Activated naive CD8-positive, alpha-beta T cell treated with anti-CD3 and anti-CD28 coated beads, Interleukin-2, amount 50 U/mL, for 24 hours (primary cell): Measurements from ENCODE around the gene C19orf81.

Experiments used
- ATAC-seq: fragments of 150-1000 bp; cut with Tn5 transposase; one replicate; pipeline ENCODE4 v1.10.0; 2021
- DNase-seq: peaks from one replicate; pipeline ENCODE4 v3.0.0; 2021
- H3K27ac Mint-ChIP-seq: one replicate; pipeline ENCODE4 v1.8.0; 2021; ENCODE audit warnings: mild to moderate bottlenecking, mixed read lengths
- H3K27me3 Mint-ChIP-seq: one replicate; pipeline ENCODE4 v1.8.0; 2021; ENCODE audit warnings: mixed read lengths
- H3K36me3 Mint-ChIP-seq: one replicate; pipeline ENCODE4 v1.8.0; 2021; ENCODE audit warnings: low read depth, mixed read lengths
- H3K4me1 Mint-ChIP-seq: one replicate; pipeline ENCODE4 v1.8.0; 2021; ENCODE audit warnings: mixed read lengths
- H3K4me3 Mint-ChIP-seq: one replicate; pipeline ENCODE4 v1.8.0; 2021; ENCODE audit warnings: mild to moderate bottlenecking, moderate library complexity, mixed read lengths
- H3K9me3 Mint-ChIP-seq: one replicate; pipeline ENCODE4 v1.8.0; 2021; ENCODE audit warnings: mixed read lengths

C19orf81 gene

DNA sequence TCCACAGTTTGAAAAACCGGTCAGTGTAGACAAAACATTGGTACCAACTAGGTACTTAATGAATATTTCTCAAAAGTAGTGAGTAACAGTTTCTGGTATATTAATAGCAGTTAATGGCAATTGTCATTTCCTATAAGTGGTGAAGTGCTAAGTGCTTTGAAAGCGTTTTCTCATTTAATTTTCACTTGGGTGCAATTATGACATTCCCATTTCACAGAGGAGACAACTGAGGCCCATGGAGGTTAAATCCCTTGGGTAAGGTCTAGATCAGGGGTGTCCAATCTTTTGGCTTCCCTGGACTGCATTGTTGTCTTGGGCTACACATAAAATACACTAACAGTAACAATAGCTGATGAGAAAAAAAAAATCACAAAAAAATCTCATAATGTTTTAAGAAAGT lies 8.9 kb upstream of the C19orf81 start:
- Mint-ChIP-seq H3K36me3 (no peaks in the 10 kb centered on the region), H3K27me3 (peaks cover 50% of the 10 kb centered on the region), H3K9me3 (peaks cover 11% of the 10 kb centered on the region), H3K4me3 (peak overlapping the region; percentile 23), H3K4me1 (peaks cover 2% of the 10 kb centered on the region), H3K27ac (no peak overlapping the region)
- DNase-seq (no peak), ATAC-seq (no peak)

GRCh38 chr19:50644315-50644915 lies 4.8 kb upstream of the C19orf81 start:
- DNase-seq (no peak), ATAC-seq (no peak)
- peaks cover 29% of the 10 kb centered on the region for H3K27me3 Mint-ChIP-seq
- no peak overlapping the region for H3K27ac Mint-ChIP-seq
- H3K36me3 Mint-ChIP-seq: no peaks in the 10 kb centered on the region
- H3K9me3 Mint-ChIP-seq: no peaks in the 10 kb centered on the region
- no peaks in the 10 kb centered on the region for H3K4me1 Mint-ChIP-seq
- H3K4me3 Mint-ChIP-seq: no peak overlapping the region

DNA sequence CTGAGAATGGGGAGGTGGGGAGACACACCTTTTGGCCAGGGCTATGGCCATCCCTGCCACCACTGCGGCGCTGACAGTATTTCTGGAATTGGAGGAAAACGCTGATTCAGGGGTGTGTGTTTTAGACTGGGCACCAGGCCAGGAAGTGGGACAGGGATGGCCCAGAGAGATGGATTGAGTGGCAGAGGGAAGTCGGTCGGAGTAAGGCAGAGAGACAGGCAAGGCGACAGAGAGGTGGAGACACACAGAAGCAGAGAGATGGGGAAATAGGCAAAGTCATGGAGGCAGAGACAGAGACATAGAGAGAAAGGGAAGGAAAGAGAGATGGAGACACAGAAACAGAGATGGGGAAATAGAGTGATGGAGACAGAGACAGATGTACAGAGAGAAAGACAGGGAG lies 4.1 kb upstream of the C19orf81 start:
- no peak overlapping the region for H3K4me3 Mint-ChIP-seq
- no peak overlapping the region for H3K27ac Mint-ChIP-seq
- H3K27me3 Mint-ChIP-seq: peaks cover 34% of the 10 kb centered on the region
- ATAC-seq: no peak
- H3K36me3 Mint-ChIP-seq: no peaks in the 10 kb centered on the region
- no peaks in the 10 kb centered on the region for H3K9me3 Mint-ChIP-seq
- H3K4me1 Mint-ChIP-seq: no peaks in the 10 kb centered on the region
- DNase-seq: no peak

DNA sequence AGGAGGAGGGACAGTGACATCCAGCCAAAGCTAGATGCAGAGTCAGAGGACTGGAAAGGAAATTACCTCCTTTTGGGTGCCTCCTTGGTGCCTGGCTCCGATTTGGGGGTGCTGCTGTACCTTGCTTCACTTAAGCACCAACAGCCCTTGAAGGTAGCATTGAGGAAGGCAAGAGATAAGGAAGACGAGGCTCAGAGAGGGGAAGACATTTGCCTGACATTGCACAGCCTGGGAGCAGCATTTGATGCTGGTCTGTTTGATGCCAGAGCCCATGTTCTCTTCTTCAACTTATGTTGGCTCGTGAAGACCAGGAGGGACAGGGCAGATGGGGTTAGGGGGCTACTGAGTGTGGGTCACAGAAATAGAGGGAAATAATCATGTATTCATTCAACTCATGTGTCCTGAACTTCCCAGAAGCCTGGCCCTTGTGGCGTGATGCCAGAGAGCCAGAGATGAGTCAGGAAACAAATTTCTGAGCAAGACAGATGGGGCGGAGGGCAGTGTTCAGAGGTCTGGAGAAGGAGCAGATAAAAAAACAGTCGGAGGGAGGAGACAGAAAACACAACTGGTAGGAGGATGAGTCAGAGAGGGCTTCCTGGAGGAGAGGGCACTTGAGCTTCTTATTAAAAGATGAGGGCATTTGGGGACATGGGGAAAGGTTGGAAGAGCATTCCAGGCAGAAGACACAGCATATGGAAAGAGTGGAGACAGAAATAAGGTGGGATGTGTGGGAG lies 3.0 kb upstream of the C19orf81 start:
- Mint-ChIP-seq H3K4me1 (no peaks in the 10 kb centered on the region), H3K9me3 (no peaks in the 10 kb centered on the region), H3K27ac (no peak overlapping the region), H3K36me3 (no peaks in the 10 kb centered on the region), H3K27me3 (peaks cover 31% of the 10 kb centered on the region), H3K4me3 (no peak overlapping the region)
- DNase-seq (no peak), ATAC-seq (no peak)

GRCh38 chr19:50647879-50648615 lies 1.2 kb upstream of the C19orf81 start:
- no peak for ATAC-seq
- no peak overlapping the region for H3K4me3 Mint-ChIP-seq
- H3K9me3 Mint-ChIP-seq: no peaks in the 10 kb centered on the region
- H3K27me3 Mint-ChIP-seq: peaks cover 28% of the 10 kb centered on the region
- DNase-seq: no peak
- no peaks in the 10 kb centered on the region for H3K4me1 Mint-ChIP-seq
- H3K27ac Mint-ChIP-seq: no peak overlapping the region
- H3K36me3 Mint-ChIP-seq: no peaks in the 10 kb centered on the region

- H3K36me3 Mint-ChIP-seq: no peaks in the 10 kb centered on the region
- H3K9me3 Mint-ChIP-seq: no peaks in the 10 kb centered on the region
- H3K27ac Mint-ChIP-seq: no peak overlapping the region
- DNase-seq: no peak
- no peaks in the 10 kb centered on the region for H3K4me1 Mint-ChIP-seq
- ATAC-seq: no peak
- no peak overlapping the region for H3K4me3 Mint-ChIP-seq
- H3K27me3 Mint-ChIP-seq: peaks cover 34% of the 10 kb centered on the region
These were observed 586 bp upstream of the C19orf81 start for GRCh38 chr19:50648659-50649058.

DNA sequence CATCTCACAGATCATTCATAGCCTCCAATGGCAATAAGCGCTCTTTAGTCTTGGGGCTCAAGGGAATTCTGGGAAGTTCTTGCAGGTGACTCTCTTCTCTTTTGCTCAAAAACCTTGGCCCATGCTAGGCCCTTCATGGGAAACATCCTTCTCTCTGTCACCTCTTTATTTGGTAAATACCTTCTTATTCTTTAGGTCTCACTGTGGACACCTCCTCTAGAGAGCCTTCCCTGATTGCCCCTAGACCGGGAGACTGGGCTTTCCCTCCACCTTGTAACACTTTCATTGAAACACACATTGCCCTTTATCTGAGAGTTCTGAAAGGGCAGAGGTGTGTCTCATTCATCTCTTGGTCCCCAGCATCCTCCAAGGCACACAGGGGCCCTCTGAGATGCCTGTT lies 1.9 kb downstream of the C19orf81 start:
- no peak for ATAC-seq
- Mint-ChIP-seq H3K27ac (no peak overlapping the region), H3K27me3 (peaks cover 55% of the 10 kb centered on the region), H3K4me1 (no peaks in the 10 kb centered on the region), H3K4me3 (no peak overlapping the region), H3K9me3 (no peaks in the 10 kb centered on the region), H3K36me3 (no peaks in the 10 kb centered on the region)
- DNase-seq: no peak

GRCh38 chr19:50652722-50653121 lies 3.5 kb downstream of the C19orf81 start:
- H3K4me3 Mint-ChIP-seq: no peak overlapping the region
- DNase-seq: no peak
- H3K27me3 Mint-ChIP-seq: peaks cover 62% of the 10 kb centered on the region
- H3K36me3 Mint-ChIP-seq: peaks cover 4% of the 10 kb centered on the region
- H3K27ac Mint-ChIP-seq: no peak overlapping the region
- no peak for ATAC-seq
- H3K9me3 Mint-ChIP-seq: peaks cover 6% of the 10 kb centered on the region
- peaks cover 8% of the 10 kb centered on the region for H3K4me1 Mint-ChIP-seq

- DNase-seq (no peak), ATAC-seq (no peak)
- Mint-ChIP-seq H3K9me3 (peaks cover 11% of the 10 kb centered on the region), H3K27ac (no peak overlapping the region), H3K4me1 (peaks cover 20% of the 10 kb centered on the region), H3K27me3 (peaks cover 68% of the 10 kb centered on the region), H3K36me3 (peaks cover 8% of the 10 kb centered on the region), H3K4me3 (no peak overlapping the region)
These were observed 5.6 kb downstream of the C19orf81 start for GRCh38 chr19:50654882-50655281.

DNA sequence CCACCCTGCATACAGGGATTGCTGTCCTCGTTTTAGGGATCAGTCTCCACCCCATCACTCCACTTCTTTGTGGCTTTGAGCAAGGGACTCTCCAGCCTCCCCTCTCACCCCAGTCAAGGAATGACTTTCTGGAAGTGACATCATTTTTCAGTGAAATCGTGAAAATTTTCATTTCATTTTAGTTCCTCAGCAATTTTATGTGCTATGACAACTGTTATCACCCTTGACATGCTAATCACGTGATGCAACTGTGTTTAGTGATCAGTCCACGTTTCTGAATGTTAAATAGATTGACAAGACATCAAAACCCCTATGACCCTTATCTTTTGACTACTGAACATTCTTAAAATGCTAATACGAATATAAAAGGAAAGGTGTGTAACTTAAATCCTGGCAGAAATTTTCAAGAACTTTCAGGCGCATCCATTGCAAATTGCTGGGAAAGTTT lies 8.0 kb downstream of the C19orf81 start:
- no peak for DNase-seq
- H3K4me3 Mint-ChIP-seq: peak overlapping the region; percentile 85
- H3K27me3 Mint-ChIP-seq: peaks cover 73% of the 10 kb centered on the region
- H3K9me3 Mint-ChIP-seq: peaks cover 11% of the 10 kb centered on the region
- H3K36me3 Mint-ChIP-seq: peaks cover 8% of the 10 kb centered on the region
- H3K27ac Mint-ChIP-seq: peak overlapping the region; percentile 17
- peaks cover 20% of the 10 kb centered on the region for H3K4me1 Mint-ChIP-seq
- ATAC-seq: no peak

GRCh38 chr19:50657712-50658440 lies 8.6 kb downstream of the C19orf81 start:
- DNase-seq (peak; percentile 91), ATAC-seq (peak; percentile 98)
- peak overlapping the region; percentile 91 for H3K27ac Mint-ChIP-seq
- peaks cover 72% of the 10 kb centered on the region for H3K27me3 Mint-ChIP-seq
- H3K9me3 Mint-ChIP-seq: peaks cover 11% of the 10 kb centered on the region
- peaks cover 20% of the 10 kb centered on the region for H3K4me1 Mint-ChIP-seq
- peaks cover 8% of the 10 kb centered on the region for H3K36me3 Mint-ChIP-seq
- peak overlapping the region; percentile 85 for H3K4me3 Mint-ChIP-seq

- H3K4me3 Mint-ChIP-seq: peak overlapping the region; percentile 85
- DNase-seq (peak; percentile 80), ATAC-seq (peak; percentile 57)
- H3K36me3 Mint-ChIP-seq: peaks cover 8% of the 10 kb centered on the region
- H3K27me3 Mint-ChIP-seq: peaks cover 72% of the 10 kb centered on the region
- H3K27ac Mint-ChIP-seq: peak overlapping the region; percentile 91
- peaks cover 11% of the 10 kb centered on the region for H3K9me3 Mint-ChIP-seq
- peaks cover 20% of the 10 kb centered on the region for H3K4me1 Mint-ChIP-seq
These were observed 9.4 kb downstream of the C19orf81 start for GRCh38 chr19:50658441-50659317.

GRCh38 chr19:50659318-50660087 lies 10.3 kb downstream of the C19orf81 start:
- H3K36me3 Mint-ChIP-seq: peaks cover 8% of the 10 kb centered on the region
- peak overlapping the region; percentile 21 for H3K4me3 Mint-ChIP-seq
- H3K27me3 Mint-ChIP-seq: peaks cover 72% of the 10 kb centered on the region
- peaks cover 11% of the 10 kb centered on the region for H3K9me3 Mint-ChIP-seq
- no peak for DNase-seq
- ATAC-seq: no peak
- peaks cover 20% of the 10 kb centered on the region for H3K4me1 Mint-ChIP-seq
- H3K27ac Mint-ChIP-seq: no peak overlapping the region
